Glomerular visceral epithelial cell (primary cell): Measurements from ENCODE around the gene ERH.
"Not testable (repeated sequence)": the region's sequence is repeated elsewhere in the genome, so short reads cannot be mapped to it uniquely, and the experiment has no call there.

ENCODE experiments used
- DNase-seq: peaks from one replicate; pipeline ENCODE4 v3.0.0-alpha.2; 2016; ENCODE audit errors: extremely low spot score

ERH gene

GRCh38 chr14:69398818-69399210 lies 715 bp upstream of the ERH start:
- DNase-seq, result no peak

- DNase-seq, result no peak
Measured at GRCh38 chr14:69395929-69396328, 2.2 kb downstream of the ERH start.

- DNase-seq, result no peak
Measured at GRCh38 chr14:69392481-69392880, 5.6 kb downstream of the ERH start.

GRCh38 chr14:69391400-69391799 lies 6.7 kb downstream of the ERH start:
- DNase-seq, result not testable (repeated sequence)

GRCh38 chr14:69387311-69387710 lies 10.8 kb downstream of the ERH start:
- peak; percentile 56 for DNase-seq

- DNase-seq, result no peak
Measured at GRCh38 chr14:69378274-69378673, 19.8 kb downstream of the ERH start.

GRCh38 chr14:69376439-69376838 lies 21.7 kb downstream of the ERH start:
- DNase-seq, result peak; percentile 47

GRCh38 chr14:69375722-69376121 lies 22.4 kb downstream of the ERH start:
- no peak for DNase-seq

- DNase-seq, result no peak
Measured at GRCh38 chr14:69375182-69375581, 22.9 kb downstream of the ERH start.

- DNase-seq, result no peak
Measured at GRCh38 chr14:69374235-69374634, 23.9 kb downstream of the ERH start.

- DNase-seq, result no peak
Measured at GRCh38 chr14:69373104-69373503, 25.0 kb downstream of the ERH start.

GRCh38 chr14:69372146-69372545 lies 26.0 kb downstream of the ERH start:
- no peak for DNase-seq

GRCh38 chr14:69370061-69370460 lies 28.0 kb downstream of the ERH start:
- DNase-seq, result no peak

GRCh38 chr14:69368381-69368780 lies 29.7 kb downstream of the ERH start:
- no peak for DNase-seq

- no peak for DNase-seq
Measured at GRCh38 chr14:69366761-69367160, 31.3 kb downstream of the ERH start.

- DNase-seq, result no peak
Measured at GRCh38 chr14:69366069-69366468, 32.0 kb downstream of the ERH start.

GRCh38 chr14:69364378-69364777 lies 33.7 kb downstream of the ERH start:
- DNase-seq, result no peak

GRCh38 chr14:69363964-69364363 lies 34.1 kb downstream of the ERH start:
- no peak for DNase-seq

GRCh38 chr14:69363055-69363454 lies 35.0 kb downstream of the ERH start:
- no peak for DNase-seq

GRCh38 chr14:69360438-69361108 lies 37.5 kb downstream of the ERH start:
- no peak for DNase-seq

- no peak for DNase-seq
Measured at GRCh38 chr14:69358966-69359365, 39.1 kb downstream of the ERH start.

- peak; percentile 55 for DNase-seq
Measured at GRCh38 chr14:69358233-69358963, 39.7 kb downstream of the ERH start.

- DNase-seq, result no peak
Measured at GRCh38 chr14:69357544-69358200, 40.4 kb downstream of the ERH start.
